A673 (cell line): ENCODE data around the gene JUNB. TPM values are rescaled to one million over a fixed set of nuclear protein-coding genes. Genes with fewer than 3 reads are reported as not detected.

Experiments used
- BruUV-seq: library from RNA; stranded (reverse); fragments of 400-500 nt; replicated peaks from 2 replicates; lab custom pipeline; 2021; lab: Mats Ljungman, UMichigan
- CTCF ChIA-PET: fragments of 300-600 bp; sonication (Branson Sonifier 250); formaldehyde crosslinking; loops from one replicate; lab custom pipeline; 2022; ENCODE audit warnings: antibody characterized with exemption; lab: Charles Lee
- POLR2A ChIA-PET: fragments of 300-600 bp; sonication (Branson Sonifier 250); formaldehyde crosslinking; loops from one replicate; lab custom pipeline; 2022; ENCODE audit warnings: antibody characterized with exemption; ENCODE audit not compliant: low non-redundant PET; lab: Charles Lee
- DNase-seq: peaks from one replicate; pipeline ENCODE4 v3.0.0-alpha.2; 2015; ENCODE audit warnings: low spot score
- H3K27ac ChIP-seq: fragments of 200-600 bp; sonication (generic); 2 replicates; pipeline ENCODE4 v1.5.1; 2016; ENCODE audit warnings: mixed run types, low read depth, mild to moderate bottlenecking, mixed read lengths, antibody characterized with exemption, low read length; ENCODE audit not compliant: poor library complexity, severe bottlenecking
- H3K27me3 ChIP-seq: fragments of 200-600 bp; sonication (generic); replicated peaks from 2 replicates; pipeline ENCODE4 v1.6.1; 2017; ENCODE audit warnings: mixed run types, low read depth, mild to moderate bottlenecking, mixed read lengths, antibody characterized with exemption, low read length; ENCODE audit not compliant: insufficient read depth, poor library complexity
- H3K36me3 ChIP-seq: fragments of 200-600 bp; sonication (generic); 2 replicates; pipeline ENCODE4 v1.6.1; 2016; ENCODE audit warnings: mixed run types, mild to moderate bottlenecking, mixed read lengths, antibody characterized with exemption, low read length; ENCODE audit not compliant: insufficient read depth, poor library complexity, severe bottlenecking
- H3K4me1 ChIP-seq: fragments of 200-600 bp; sonication (generic); 2 replicates; pipeline ENCODE4 v1.6.1; 2017; ENCODE audit warnings: mixed run types, mild to moderate bottlenecking, mixed read lengths, antibody characterized with exemption, low read length; ENCODE audit not compliant: insufficient read depth, poor library complexity, severe bottlenecking
- H3K4me3 ChIP-seq: fragments of 200-600 bp; sonication (generic); 2 replicates; pipeline ENCODE4 v1.5.1; 2016; ENCODE audit warnings: low read depth, mixed run types, mild to moderate bottlenecking, mixed read lengths, low read length; ENCODE audit not compliant: poor library complexity, severe bottlenecking
- H3K9me3 ChIP-seq: fragments of 200-600 bp; sonication (generic); 2 replicates; pipeline ENCODE4 v1.6.1; 2016; ENCODE audit warnings: mixed run types, low read depth, mild to moderate bottlenecking, mixed read lengths, antibody characterized with exemption, low read length; ENCODE audit not compliant: poor library complexity, severe bottlenecking
- EZH2 ChIP-seq: fragments of 200-600 bp; sonication (generic); IDR thresholded peaks from 2 replicates; pipeline ENCODE4 v1.6.1; 2017; ENCODE audit warnings: borderline replicate concordance, low read depth, mild to moderate bottlenecking, mixed read lengths, antibody characterized with exemption, low read length; ENCODE audit not compliant: poor library complexity, severe bottlenecking
- intact Hi-C: fragments of 100-400 bp; cut with micrococcal nuclease; formaldehyde crosslinking; loops from one replicate; pipeline ENCODE4 v1.10.0; 2022; ENCODE audit not compliant: unreplicated experiment
- total RNA-seq: library from RNA; stranded (reverse); gene quantifications from 2 replicates; pipeline ENCODE4 v1.2.3, GENCODE V29; 2021
- TF ChIP-seq, protein P1 (sequence below): fragments of 300-800, 200-600 bp; sonication (generic); conservative IDR thresholded peaks from 2 replicates; pipeline ENCODE4 v1.5.1; 2017; ENCODE audit warnings: low read depth, mild to moderate bottlenecking, antibody characterized with exemption, low read length, moderate library complexity, mixed read lengths

Gene JUNB
- total RNA-seq, 1 experiment from 2014 or later, result 27.7 TPM

DNA sequence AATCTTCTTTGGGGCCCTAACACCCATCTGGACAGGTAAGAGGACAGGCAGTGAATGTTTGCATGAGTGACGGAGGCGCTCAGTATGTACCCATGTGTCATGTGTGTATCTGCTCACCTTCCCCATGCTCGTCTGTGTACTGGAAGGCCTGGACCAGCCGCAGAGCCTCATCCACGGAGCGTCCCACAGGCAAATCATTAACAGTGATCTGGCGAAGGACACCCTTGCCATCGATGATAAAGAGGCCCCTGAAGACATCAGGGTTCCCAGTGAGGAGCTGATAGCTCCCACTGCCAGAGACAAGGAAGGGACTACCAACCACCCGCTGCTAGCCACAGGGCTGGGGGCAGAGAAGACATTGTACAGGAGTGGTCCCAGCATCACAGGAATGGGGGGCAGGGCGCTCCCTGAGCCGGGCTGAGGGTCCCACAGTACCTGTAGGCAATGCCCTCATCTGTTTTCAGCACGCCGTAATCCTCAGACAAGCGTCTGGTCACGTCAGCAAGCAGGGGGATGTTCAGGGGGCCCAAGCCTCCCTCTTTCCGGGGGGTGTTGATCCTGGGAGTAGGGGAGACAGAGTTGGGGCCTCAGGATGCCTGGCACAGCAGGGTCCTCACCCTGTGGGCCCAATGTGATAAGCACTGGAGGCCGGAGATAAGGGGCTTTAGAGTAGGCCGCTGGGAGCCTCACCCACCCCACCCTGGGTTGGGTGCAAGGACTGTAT, 8.6 kb downstream of the JUNB start:
- ChIA-PET CTCF (interaction anchor here (0.6 to 1.7 kb wide), 3 partner anchors 34 to 39 kb away, joined by 4 to 10 read pairs (median 8); no protein-coding TSS in a partner anchor), POLR2A (interaction anchor here (0.6 to 0.7 kb wide), 2 partner anchors 67 to 173 kb away, joined by 3 to 6 read pairs; no protein-coding TSS in a partner anchor)
- no TSS peak for BruUV-seq

GRCh38 chr19:12800466-12800770, 9.1 kb downstream of the JUNB start:
- Histone ChIP-seq H3K4me1 (peaks cover 20% of the 10 kb centered on the region), H3K36me3 (peaks cover 20% of the 10 kb centered on the region), H3K9me3 (no peaks in the 10 kb centered on the region), H3K4me3 (peak overlapping the region; percentile 64), H3K27me3 (no peaks in the 10 kb centered on the region), H3K27ac (no peak overlapping the region)
- intact Hi-C loops, result no loop called here
- POLR2A ChIA-PET, result interaction anchor here (0.6 kb wide), 1 partner anchor 173 kb away, joined by 3 read pairs; no protein-coding TSS in a partner anchor
- BruUV-seq, result TSS peak; percentile 34
- TF ChIP-seq EZH2, result no peak
- TF ChIP-seq, protein P1, sequence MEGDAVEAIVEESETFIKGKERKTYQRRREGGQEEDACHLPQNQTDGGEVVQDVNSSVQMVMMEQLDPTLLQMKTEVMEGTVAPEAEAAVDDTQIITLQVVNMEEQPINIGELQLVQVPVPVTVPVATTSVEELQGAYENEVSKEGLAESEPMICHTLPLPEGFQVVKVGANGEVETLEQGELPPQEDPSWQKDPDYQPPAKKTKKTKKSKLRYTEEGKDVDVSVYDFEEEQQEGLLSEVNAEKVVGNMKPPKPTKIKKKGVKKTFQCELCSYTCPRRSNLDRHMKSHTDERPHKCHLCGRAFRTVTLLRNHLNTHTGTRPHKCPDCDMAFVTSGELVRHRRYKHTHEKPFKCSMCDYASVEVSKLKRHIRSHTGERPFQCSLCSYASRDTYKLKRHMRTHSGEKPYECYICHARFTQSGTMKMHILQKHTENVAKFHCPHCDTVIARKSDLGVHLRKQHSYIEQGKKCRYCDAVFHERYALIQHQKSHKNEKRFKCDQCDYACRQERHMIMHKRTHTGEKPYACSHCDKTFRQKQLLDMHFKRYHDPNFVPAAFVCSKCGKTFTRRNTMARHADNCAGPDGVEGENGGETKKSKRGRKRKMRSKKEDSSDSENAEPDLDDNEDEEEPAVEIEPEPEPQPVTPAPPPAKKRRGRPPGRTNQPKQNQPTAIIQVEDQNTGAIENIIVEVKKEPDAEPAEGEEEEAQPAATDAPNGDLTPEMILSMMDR, result no peak
- no peak for DNase-seq
- CTCF ChIA-PET, result no interaction called here

More for the DNA sequence above, 8.6 kb downstream of the JUNB start:
- H3K4me1 ChIP-seq, result peaks cover 20% of the 10 kb centered on the region
- peaks cover 20% of the 10 kb centered on the region for H3K36me3 ChIP-seq
- H3K9me3 ChIP-seq, result no peaks in the 10 kb centered on the region
- no peak for DNase-seq
- H3K27ac ChIP-seq, result no peak overlapping the region
- TF ChIP-seq, protein P1, result no peak
- no peak for TF ChIP-seq EZH2
- peak overlapping the region; percentile 64 for H3K4me3 ChIP-seq
- intact Hi-C loops, result no loop called here
- no peaks in the 10 kb centered on the region for H3K27me3 ChIP-seq

DNA sequence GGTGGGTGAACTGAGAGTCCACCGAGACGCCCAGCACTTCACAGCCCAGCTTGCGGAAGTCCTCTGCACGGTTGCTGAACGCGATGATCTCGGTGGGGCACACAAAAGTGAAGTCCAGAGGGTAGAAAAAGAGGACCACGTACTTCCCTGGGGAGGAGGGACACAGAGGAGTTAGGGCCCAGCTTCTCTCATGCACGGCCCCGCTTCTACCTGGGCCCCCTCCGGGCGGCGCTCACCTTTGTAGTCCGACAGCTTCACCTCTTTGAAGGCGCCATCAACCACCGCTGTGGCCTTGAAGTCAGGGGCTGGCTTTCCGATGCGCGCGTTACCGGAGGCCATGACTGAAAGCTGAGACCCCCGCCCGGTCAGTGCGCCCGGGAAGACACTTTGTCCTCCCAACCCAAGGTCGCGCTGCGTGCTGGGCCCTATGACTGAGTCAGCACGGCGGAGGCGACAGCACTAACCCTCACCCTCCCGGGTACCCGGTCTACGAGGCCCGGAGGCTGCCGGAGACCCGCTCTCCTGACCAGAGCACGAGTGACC, 9.7 kb downstream of the JUNB start:
- ChIA-PET CTCF (interaction anchor here (1.4 kb wide), 1 partner anchor 43 kb away, joined by 3 read pairs; no protein-coding TSS in a partner anchor), POLR2A (interaction anchor here (0.6 kb wide), 1 partner anchor 172 kb away, joined by 3 read pairs; no protein-coding TSS in a partner anchor)
- Histone ChIP-seq H3K9me3 (no peaks in the 10 kb centered on the region), H3K36me3 (peaks cover 20% of the 10 kb centered on the region), H3K27me3 (no peaks in the 10 kb centered on the region), H3K4me1 (peaks cover 17% of the 10 kb centered on the region), H3K27ac (peak overlapping the region; percentile 87), H3K4me3 (peak overlapping the region; percentile 64)
- no peak for TF ChIP-seq EZH2
- TF ChIP-seq, protein P1, result no peak
- no peak for DNase-seq
- BruUV-seq, result no TSS peak
- intact Hi-C loops, result no loop called here
